HAP-1 (cell line): ENCODE results near the gene BCR.
A peak's percentile ranks its signal among the peaks of the same experiment; 100 is the strongest.
"Not testable (repeated sequence)": the region's sequence is repeated elsewhere in the genome, so short reads cannot be mapped to it uniquely, and the experiment has no call there.

Source experiments
- DNase-seq, 2 experiments: peaks; one replicate each; pipeline ENCODE4 v3.0.0-alpha.2; 2016 to 2020; ENCODE audit warnings: low spot score in 2 of 2
- H3K27me3 ChIP-seq: fragments of 250-450 bp; sonication (Bioruptor Pico); 2 replicates; pipeline ENCODE4 v1.5.1; 2020; ENCODE audit warnings: low read depth, mild to moderate bottlenecking, moderate library complexity
- H3K36me3 ChIP-seq: fragments of 250-450 bp; sonication (Bioruptor Pico); replicated peaks from 2 replicates; pipeline ENCODE4 v1.5.1; 2020; ENCODE audit warnings: mild to moderate bottlenecking
- H3K4me1 ChIP-seq: fragments of 250-450 bp; sonication (Bioruptor Pico); 2 replicates; pipeline ENCODE4 v1.5.1; 2020; ENCODE audit warnings: mild to moderate bottlenecking
- H3K4me3 ChIP-seq: fragments of 250-450 bp; sonication (Bioruptor Pico); 2 replicates; pipeline ENCODE4 v1.5.1; 2020; ENCODE audit warnings: mild to moderate bottlenecking, moderate library complexity
- H3K9me3 ChIP-seq: fragments of 250-450 bp; sonication (Bioruptor Pico); 2 replicates; pipeline ENCODE4 v1.5.1; 2020; ENCODE audit warnings: mild to moderate bottlenecking, moderate library complexity
- in situ Hi-C: fragments of 300-500 bp; cut with MboI; formaldehyde crosslinking; loops from 3 replicates; pipeline ENCODE4 v1.14.3; 2020; ENCODE audit warnings: low sequenced_read_pairs, inconsistent platforms, mixed read lengths

The BCR gene

DNA sequence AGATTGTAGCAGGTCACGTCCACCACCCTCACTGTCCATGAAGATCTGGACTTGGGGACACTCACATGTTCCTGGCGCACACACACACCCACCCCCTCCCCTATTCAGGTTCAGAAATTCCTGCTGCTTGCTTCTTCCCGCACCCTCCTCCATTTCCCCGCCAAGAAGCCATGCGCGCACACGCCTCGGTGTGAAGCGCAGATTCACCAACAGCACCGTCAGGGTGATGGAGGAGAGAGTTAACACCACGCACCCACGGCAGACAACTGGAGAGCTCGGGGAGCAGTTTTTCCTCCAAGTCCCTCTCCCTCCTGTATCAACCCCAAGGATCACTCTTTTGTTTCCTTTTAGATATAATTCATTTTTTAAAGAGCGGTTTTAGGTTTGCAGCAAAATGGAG, 113.4 kb downstream of the BCR start:
- peaks cover 11% of the 10 kb centered on the region for H3K4me1 ChIP-seq
- no peak for DNase-seq
- in situ Hi-C loops = no loop called here
- H3K4me3 ChIP-seq = no peak overlapping the region
- H3K27me3 ChIP-seq = no peaks in the 10 kb centered on the region
- H3K9me3 ChIP-seq = no peaks in the 10 kb centered on the region
- no peaks in the 10 kb centered on the region for H3K36me3 ChIP-seq

DNA sequence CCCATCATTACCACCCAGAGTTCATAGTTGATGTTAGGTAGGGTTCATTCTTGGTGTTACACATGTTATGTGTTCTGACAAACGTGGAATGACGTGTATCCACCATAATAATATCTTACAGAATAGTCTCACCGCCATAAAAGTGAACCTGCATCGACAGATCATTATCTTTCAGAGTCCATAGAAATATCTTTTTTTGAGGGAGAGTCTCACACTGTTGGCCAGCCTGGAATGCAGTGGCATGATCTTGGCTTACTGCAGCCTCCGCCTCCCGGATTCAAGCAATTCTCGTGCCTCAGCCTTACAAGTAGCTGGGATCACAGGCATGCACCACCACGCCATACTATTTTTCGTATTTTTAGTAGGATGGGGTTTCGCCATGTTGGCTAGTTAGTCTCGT, 113.9 kb downstream of the BCR start:
- Histone ChIP-seq H3K4me1 (peaks cover 11% of the 10 kb centered on the region), H3K4me3 (no peak overlapping the region), H3K36me3 (no peaks in the 10 kb centered on the region), H3K9me3 (no peaks in the 10 kb centered on the region), H3K27me3 (no peaks in the 10 kb centered on the region)
- in situ Hi-C loops = no loop called here
- DNase-seq = no peak

DNA sequence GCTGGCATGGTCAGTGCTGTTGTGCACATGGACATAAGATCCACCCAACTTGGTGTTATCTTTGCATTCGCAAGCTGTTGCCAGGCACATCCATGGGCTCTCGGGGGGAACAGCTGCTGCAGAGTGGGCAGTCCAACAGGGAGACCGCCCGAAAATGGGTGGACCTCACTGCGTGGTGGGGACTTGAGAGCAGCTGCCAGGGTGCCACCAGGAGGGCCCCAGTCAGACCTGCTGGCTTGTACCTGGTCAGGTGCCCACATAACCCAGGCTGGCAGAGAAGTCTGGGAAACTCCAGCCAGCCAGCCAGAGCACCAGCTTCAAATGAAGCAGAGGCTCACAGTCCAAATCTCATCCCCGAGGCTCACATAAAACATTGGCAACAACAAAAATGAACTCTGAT, 120.2 kb downstream of the BCR start:
- H3K36me3 ChIP-seq = no peaks in the 10 kb centered on the region
- no peaks in the 10 kb centered on the region for H3K9me3 ChIP-seq
- no peaks in the 10 kb centered on the region for H3K27me3 ChIP-seq
- in situ Hi-C loops = loop anchor here (5.0 kb wide), 1 partner anchor 97 kb away; no protein-coding TSS in a partner anchor
- no peaks in the 10 kb centered on the region for H3K4me1 ChIP-seq
- DNase-seq = no peak
- H3K4me3 ChIP-seq = no peak overlapping the region

DNA sequence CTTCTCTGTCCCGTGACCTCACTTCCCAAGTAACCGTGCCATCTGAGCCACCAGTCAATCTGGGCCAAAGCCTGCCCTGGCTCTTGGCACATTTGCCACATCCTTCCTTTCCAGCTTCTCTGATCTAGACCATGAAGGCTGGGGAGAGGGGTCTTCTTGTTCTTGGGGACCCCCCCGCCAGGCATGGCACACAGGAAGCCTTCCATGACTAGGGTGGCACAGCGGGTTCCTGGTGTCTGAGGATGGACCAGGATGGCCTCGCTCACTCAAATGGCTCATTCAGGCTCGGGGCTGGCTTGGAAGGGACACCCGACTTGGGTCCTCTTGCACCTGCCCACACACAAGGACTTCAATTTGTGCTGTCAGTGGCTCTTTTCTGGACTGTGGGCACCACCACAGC, 121.3 kb downstream of the BCR start:
- no peaks in the 10 kb centered on the region for H3K36me3 ChIP-seq
- DNase-seq = no peak
- no peak overlapping the region for H3K4me3 ChIP-seq
- in situ Hi-C loops = loop anchor here (5.0 kb wide), 1 partner anchor 96 kb away; no protein-coding TSS in a partner anchor
- H3K27me3 ChIP-seq = no peaks in the 10 kb centered on the region
- H3K4me1 ChIP-seq = no peaks in the 10 kb centered on the region
- no peaks in the 10 kb centered on the region for H3K9me3 ChIP-seq

DNA sequence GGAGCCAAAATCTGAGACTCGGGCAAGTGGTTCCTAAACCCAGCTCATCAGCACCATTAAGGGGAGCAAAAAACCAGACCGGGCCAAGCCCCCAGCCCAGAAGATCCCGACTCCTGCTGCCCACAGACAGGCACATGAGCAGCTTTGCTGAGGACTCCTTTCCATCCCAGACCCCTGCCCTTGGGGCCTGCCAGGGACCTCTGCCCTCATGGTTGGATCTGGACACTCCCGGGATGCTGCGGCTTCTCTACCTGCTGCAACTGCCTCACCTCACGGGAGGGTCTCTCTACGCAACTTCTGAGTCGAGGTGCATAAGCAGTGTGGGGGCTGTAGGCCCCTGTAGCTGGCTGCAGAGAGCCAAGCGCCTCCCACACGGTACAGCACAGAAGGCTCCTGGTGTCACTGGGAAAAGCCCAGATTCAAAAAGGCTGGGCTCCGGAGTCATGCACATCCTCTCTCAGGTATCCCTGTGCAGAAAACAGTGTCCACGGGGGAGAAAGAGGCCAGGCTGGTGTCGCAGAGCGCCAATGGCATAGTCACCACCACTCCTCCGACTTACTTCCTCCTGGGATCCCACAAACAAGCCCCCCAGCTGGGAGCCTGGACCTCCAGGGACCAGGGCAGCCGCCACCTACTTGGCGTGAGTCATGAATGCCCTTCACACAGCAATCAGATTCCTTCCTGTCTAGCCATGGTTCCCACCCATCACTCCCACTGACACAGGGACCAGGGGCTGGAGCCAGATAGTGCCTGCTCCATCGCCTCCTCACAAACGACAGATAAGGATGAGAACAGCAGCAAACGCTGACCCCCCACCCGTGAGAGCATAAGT, 122.1 kb downstream of the BCR start:
- in situ Hi-C loops = loop anchor here (5.0 kb wide), 1 partner anchor 95 kb away; no protein-coding TSS in a partner anchor
- H3K9me3 ChIP-seq = no peaks in the 10 kb centered on the region
- H3K27me3 ChIP-seq = no peaks in the 10 kb centered on the region
- H3K4me3 ChIP-seq = no peak overlapping the region
- no peaks in the 10 kb centered on the region for H3K4me1 ChIP-seq
- DNase-seq = peak in 1 of 2 experiments; percentile 6
- H3K36me3 ChIP-seq = no peaks in the 10 kb centered on the region

DNA sequence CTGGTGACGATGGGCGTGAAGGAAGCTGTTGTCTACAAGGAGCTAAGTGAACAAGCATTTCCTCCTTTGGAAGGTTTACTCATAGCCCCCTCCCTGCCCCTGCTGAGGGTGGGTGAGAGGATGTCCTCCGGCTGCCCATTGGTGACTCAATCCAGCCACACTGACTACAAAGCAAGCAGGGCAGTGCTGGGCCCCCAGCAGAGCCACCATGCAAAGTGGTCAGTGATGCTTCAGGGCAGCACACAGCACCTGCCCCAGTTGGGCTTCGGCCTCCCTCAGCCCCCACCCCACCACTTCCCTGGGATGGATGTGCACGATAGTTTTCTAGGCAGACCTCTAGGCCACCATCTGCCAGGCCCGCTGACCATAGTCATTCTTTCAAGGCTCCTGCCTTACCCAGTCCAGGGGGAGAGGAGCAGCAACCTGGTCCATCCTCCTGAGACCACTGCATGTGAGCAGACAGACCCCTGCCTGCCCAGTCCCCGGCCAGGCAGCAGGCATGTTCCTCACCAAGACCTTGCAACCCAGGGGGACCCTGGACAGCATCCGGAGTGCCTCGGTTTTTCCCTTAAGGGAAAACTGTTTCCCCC, 125.1 kb downstream of the BCR start:
- no peaks in the 10 kb centered on the region for H3K36me3 ChIP-seq
- no peaks in the 10 kb centered on the region for H3K27me3 ChIP-seq
- H3K4me1 ChIP-seq = no peaks in the 10 kb centered on the region
- no peak overlapping the region for H3K4me3 ChIP-seq
- no peak for DNase-seq
- H3K9me3 ChIP-seq = no peaks in the 10 kb centered on the region
- in situ Hi-C loops = no loop called here

DNA sequence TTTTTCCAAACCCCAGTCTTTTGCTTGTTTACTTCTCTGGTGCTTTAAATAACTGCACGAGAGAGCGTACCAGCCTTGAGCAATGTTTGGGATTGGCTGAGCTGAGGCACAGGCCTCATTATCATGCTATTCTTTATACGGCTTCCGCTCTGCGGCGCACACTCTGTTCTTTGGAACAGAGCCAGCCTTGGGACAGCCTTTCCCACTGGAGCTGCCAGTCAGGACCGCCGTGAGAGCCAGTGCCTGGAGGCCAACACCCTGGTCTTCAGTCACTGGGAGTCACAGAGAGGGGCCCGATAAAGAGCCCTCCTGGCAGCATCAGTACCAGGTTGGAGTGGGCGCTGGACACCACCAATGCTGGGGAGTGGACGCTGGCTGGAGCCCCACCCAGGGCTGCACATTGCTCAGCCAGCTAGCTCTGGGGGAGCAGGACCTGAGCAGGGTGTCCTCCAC, 125.6 kb downstream of the BCR start:
- DNase-seq = peak in 1 of 2 experiments; percentile 33
- H3K9me3 ChIP-seq = no peaks in the 10 kb centered on the region
- no peak overlapping the region for H3K4me3 ChIP-seq
- in situ Hi-C loops = no loop called here
- H3K4me1 ChIP-seq = no peaks in the 10 kb centered on the region
- no peaks in the 10 kb centered on the region for H3K27me3 ChIP-seq
- no peaks in the 10 kb centered on the region for H3K36me3 ChIP-seq

DNA sequence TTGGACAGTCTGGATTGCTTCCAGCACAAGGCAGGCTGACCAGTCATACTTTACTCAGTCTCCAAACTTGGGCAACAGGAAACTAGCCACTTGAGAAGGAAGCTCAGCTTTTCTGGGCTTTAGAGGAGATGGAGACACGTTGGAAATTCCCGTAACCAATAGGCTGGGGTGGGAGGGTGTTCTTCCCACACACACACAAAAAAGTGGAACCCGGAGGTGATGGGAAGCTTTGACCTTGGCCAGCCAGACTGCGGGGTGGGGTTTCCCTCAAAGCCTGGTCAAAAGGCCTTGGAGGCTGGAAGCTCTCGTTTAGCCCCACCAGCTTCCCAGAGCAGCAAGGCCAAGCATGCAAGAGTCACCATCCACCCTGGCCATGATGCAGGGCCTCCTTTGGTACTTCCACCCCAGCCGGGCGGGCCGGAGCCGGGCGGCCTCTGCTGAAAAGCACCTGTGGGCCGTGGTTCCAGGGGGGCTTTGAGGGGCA, 126.2 kb downstream of the BCR start:
- Histone ChIP-seq H3K27me3 (no peaks in the 10 kb centered on the region), H3K9me3 (no peaks in the 10 kb centered on the region), H3K4me1 (no peaks in the 10 kb centered on the region), H3K36me3 (no peaks in the 10 kb centered on the region), H3K4me3 (no peak overlapping the region)
- DNase-seq = no peak
- in situ Hi-C loops = no loop called here

DNA sequence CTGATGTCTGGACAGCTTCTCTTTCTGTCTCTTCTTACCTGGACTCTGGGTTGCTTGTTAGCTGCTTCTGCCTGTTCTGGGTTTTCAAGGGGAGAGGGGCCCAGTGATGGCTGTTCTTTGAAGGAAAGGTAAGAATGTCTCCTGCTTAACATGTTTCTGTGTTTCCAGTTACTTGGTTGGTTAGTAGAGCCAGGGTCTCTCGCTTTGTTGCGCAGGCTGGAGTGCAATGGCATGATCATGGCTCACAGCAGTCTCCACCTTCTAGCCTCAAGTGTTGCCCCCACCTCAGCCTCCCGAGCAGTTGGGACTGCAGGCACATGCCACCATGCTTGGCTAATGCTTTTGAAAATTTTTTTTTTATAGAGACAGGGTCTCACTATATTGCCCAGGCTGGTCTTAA, 126.6 kb downstream of the BCR start:
- DNase-seq = no peak
- in situ Hi-C loops = no loop called here
- H3K9me3 ChIP-seq = no peaks in the 10 kb centered on the region
- H3K4me3 ChIP-seq = no peak overlapping the region
- H3K27me3 ChIP-seq = no peaks in the 10 kb centered on the region
- no peaks in the 10 kb centered on the region for H3K36me3 ChIP-seq
- H3K4me1 ChIP-seq = no peaks in the 10 kb centered on the region

DNA sequence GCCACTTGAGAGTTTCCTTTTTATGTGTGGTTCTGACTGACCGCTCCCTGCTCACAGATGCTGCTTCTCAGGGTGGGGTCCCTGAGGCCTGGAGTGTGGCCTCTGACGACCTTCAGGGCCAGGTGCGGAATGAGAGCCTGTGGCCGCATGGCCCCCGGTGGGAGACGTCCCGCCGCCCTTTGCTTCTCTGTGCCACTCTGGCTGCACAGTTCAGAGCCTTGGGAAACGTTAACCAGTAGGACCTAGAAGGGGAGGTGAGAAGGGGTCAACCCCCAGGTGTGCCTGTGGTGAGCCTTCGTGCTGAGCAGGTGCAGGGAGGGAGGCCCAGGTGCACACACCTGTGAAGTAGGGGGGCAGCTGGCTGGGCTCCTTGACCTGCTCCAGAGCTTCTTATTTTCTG, 127.2 kb downstream of the BCR start:
- H3K4me3 ChIP-seq, H3K27me3 ChIP-seq, H3K36me3 ChIP-seq, H3K9me3 ChIP-seq, DNase-seq, H3K4me1 ChIP-seq, in situ Hi-C loops: not testable (repeated sequence)

DNA sequence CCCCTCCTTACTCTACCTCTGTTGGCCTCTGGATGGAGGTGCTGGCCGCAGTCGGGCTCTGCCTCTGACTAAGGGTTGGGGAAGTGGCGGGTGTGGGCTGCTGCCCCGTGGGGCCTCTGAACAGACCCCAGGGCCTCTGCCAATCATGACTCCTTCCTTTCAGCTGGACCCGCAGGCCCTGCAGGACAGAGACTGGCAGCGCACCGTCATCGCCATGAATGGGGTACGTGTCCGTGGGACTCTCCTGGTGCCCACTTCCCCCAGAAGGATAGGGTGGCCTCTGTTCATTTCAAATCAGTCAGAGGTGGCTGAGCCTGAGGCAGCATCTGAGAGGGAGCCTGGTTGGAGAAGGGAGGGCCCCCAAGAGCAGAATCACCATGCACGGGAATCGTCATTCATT, 129.0 kb downstream of the BCR start:
- H3K9me3 ChIP-seq, H3K36me3 ChIP-seq, H3K4me1 ChIP-seq, in situ Hi-C loops, DNase-seq, H3K27me3 ChIP-seq, H3K4me3 ChIP-seq: not testable (repeated sequence)

DNA sequence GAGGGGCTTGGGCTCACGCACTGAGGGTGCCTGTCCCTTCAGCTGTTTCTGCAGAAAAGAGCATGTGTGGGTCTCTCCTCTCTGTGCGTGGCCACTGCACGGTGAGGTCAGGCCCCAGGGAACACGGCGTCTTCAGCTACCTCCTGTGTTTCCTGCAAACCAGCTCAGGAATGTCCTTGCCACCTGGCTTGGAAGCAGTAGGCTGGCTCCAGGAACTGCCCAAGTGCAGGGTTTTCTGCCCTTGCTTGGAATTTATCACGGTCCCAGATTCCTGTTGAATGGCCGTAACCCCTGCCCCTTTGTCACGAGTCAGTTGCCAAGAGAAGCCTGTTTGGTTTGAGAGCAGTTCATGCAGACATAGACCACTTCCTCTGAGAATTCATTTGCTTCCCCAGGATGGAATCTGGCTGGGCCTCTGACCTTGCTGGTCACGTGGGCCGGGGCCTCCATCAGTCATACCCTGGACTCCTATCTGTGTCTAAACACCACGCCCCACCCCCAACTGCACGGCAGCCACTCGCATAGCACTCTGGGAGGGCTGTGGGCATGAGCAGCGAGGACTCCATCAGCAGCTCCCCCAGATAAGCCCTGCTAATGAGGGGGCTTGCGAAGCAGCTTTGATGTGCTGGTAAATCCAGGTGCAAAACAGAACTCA, 130.3 kb downstream of the BCR start:
- H3K36me3 ChIP-seq, DNase-seq, H3K4me3 ChIP-seq, H3K4me1 ChIP-seq, H3K27me3 ChIP-seq, in situ Hi-C loops, H3K9me3 ChIP-seq: not testable (repeated sequence)

DNA sequence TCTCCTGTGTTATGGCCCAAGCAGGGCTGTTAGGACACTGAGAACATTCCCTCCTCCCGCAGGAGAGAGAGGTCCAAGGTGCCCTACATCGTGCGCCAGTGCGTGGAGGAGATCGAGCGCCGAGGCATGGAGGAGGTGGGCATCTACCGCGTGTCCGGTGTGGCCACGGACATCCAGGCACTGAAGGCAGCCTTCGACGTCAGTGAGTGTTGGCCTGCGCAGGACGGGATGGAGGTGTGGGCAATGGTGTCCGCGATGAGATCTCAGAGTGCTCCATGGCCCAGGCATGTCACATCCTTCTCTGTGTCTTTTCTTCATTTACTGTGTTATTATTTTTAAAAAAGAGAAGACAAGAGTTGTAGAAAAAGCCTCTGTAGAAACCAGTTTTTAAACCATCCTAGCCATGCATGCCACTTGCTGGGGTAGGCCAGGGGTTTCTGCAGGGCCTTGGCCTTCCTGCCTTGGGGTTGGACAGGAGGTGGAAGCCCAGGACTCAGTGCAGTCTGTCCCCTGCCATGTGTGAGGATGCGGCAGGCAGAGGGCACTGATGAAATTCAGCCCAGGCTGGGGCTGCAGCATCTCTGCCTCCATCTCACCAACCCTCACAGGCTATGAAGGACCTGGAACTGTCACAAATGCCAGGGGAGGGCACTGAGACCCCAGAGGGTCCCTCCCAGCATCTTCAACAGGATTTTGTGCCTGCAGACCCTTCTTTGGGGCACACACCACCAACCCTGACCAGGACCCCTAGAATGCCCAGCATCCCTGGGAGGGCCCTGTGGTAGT, 131.5 kb downstream of the BCR start:
- H3K4me3 ChIP-seq, H3K9me3 ChIP-seq, in situ Hi-C loops, H3K27me3 ChIP-seq, H3K36me3 ChIP-seq, H3K4me1 ChIP-seq, DNase-seq: not testable (repeated sequence)
